Measurements from ENCODE around the gene IFT88. TPM values are rescaled to one million over a fixed set of nuclear protein-coding genes. Genes with fewer than 3 reads are reported as not detected.

Gene IFT88
- total and polyA plus RNA-seq, 2 of the 4 experiments (the other 2 are of a cell fraction) = 5.5 to 8.6 TPM

DNA sequence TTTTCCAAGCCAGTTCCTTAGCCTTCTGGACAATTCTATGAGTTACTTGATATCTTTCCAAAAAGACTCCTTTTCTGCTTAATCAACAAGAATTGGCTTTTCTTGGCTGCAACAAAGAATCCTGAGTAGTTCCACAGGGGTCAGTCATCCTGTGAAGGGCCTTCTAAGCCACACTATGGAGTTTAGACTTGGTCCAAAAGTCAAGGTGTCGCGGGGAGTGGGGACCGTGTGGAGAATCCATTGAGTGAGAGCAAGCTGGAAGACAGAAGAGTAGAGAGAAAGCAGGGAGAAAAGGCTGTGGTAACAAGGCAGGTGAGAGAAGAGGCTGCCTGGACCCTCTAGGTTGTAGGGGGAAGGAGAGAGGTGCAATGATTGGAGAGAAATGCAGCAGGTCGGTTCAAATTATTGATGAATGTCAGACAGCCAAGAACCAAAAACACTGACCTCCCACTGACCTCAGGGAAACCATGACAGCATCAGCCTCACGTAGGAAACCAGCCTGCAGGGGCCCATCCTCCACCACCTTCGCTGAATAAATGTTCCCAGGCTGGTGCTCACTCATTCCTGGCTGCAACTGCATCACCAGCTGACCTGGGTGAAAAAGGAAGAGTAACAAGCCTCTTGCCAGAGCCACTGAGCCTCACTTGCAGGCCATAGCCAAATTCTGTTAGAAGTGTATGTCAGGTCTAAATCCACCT, 7.1 kb upstream of the IFT88 start:
- no peaks in the 10 kb centered on the region for H3K36me3 ChIP-seq (ENCODE audit: control insufficient read depth, insufficient read depth, low read length)
- H4K20me1 ChIP-seq (ENCODE audit: insufficient read depth, low read length) = no peaks in the 10 kb centered on the region
- H2BK20ac ChIP-seq (ENCODE audit: low read depth, low read length) = no peak overlapping the region
- no peak for ATAC-seq (ENCODE audit: low read depth)
- intact Hi-C loops (cut with micrococcal nuclease) (no loop called here), dilution Hi-C loops (cut with HindIII; ENCODE audit: low sequenced_read_pairs, unreplicated experiment) (no loop called here), in situ Hi-C loops (cut with MboI; ENCODE audit: low sequenced_read_pairs) (no loop called here)
- H3K27me3 ChIP-seq (ENCODE audit: control insufficient read depth, insufficient read depth, low read length) = peaks cover 2% of the 10 kb centered on the region; the same call in 1 of the 2 replicates
- CTCF ChIA-PET = no interaction called here
- no peak overlapping the region for H3K4me3 ChIP-seq (ENCODE audit: insufficient read depth, low read depth, low read length)
- H3K9me3 ChIP-seq (ENCODE audit: control insufficient read depth, insufficient read depth, low read length) = peaks cover 3% of the 10 kb centered on the region; the same call in 1 of the 2 replicates
- H4K8ac ChIP-seq (ENCODE audit: low read depth in 2 of 2, low read length in 2 of 2) = no peak overlapping the region
- DNase-seq = no peak
- no peak overlapping the region for H2AFZ ChIP-seq (replicated peaks; ENCODE audit: low read length, poor library complexity)
- H3K4me2 ChIP-seq (ENCODE audit: low read depth, low read length) = no peak overlapping the region
- no peak overlapping the region for H2BK15ac ChIP-seq (ENCODE audit: low read depth, low read length)
- H3K27ac ChIP-seq (ENCODE audit: insufficient read depth, low read length) = no peak overlapping the region
- no peak overlapping the region for H3K9ac ChIP-seq (ENCODE audit: low read depth, low read length)
- H3K23ac ChIP-seq (ENCODE audit: low read depth, low read length) = no peak overlapping the region
- no peak overlapping the region for H2BK120ac ChIP-seq (ENCODE audit: low read depth, low read length)
- H3K4me1 ChIP-seq (ENCODE audit: control insufficient read depth, insufficient read depth, low read length) = no peaks in the 10 kb centered on the region
- no peak overlapping the region for H3K56ac ChIP-seq (ENCODE audit: extremely low read depth, insufficient read depth, low read length)
- H3K9me1 ChIP-seq (ENCODE audit: insufficient read depth, low read length) = no peaks in the 10 kb centered on the region
- no peak overlapping the region for H3K14ac ChIP-seq (replicated peaks; ENCODE audit: low read depth, low read length)
- no peak overlapping the region for H2AK9ac ChIP-seq (replicated peaks; ENCODE audit: low read depth, low read length, poor library complexity)
- H4K91ac ChIP-seq (ENCODE audit: insufficient read depth, low read depth, low read length) = no peak overlapping the region
- no peak overlapping the region for H3K18ac ChIP-seq (ENCODE audit: low read depth, low read length)
- no peak overlapping the region for H2AK5ac ChIP-seq (ENCODE audit: low read depth, low read length)
- TF ChIP-seq FOS (IDR thresholded peaks at IDR 0.05; ENCODE audit: low read depth, low read length) (no peak), MAFK (IDR thresholded peaks at IDR 0.05; ENCODE audit: low read depth, low read length) (no peak), NFE2L2 (IDR thresholded peaks at IDR 0.05; ENCODE audit: low read depth, low read length) (no peak), MXI1 (IDR thresholded peaks at IDR 0.05; ENCODE audit: borderline replicate concordance, low read depth, low read length) (no peak), RCOR1 (IDR thresholded peaks at IDR 0.05; ENCODE audit: insufficient replicate concordance, low read length) (no peak)
- POLR2A ChIA-PET (ENCODE audit: unreplicated experiment) = no interaction called here
- no TSS peak for BruUV-seq (replicated peaks)
- no peaks in the 10 kb centered on the region for H3K79me1 ChIP-seq (ENCODE audit: low read depth in 1 of 2, low read length in 2 of 2)
- no peak overlapping the region for H4K5ac ChIP-seq (ENCODE audit: low read depth, low read length)
- no peak overlapping the region for H3K4ac ChIP-seq (ENCODE audit: low read depth, low read length)
- no peak overlapping the region for H2BK5ac ChIP-seq (ENCODE audit: low read depth, low read length, poor library complexity, severe bottlenecking)
- no CpG with 5 or more reads among the region's 6 CpGs for WGBS, 2 experiments (ENCODE audit: extremely low coverage in 2 of 2, insufficient read length in 1 of 2)

Measured in IMR-90 (cell line).